ENCODE measurements around the gene CTSL.
"Not testable (repeated sequence)": the region's sequence is repeated elsewhere in the genome, so short reads cannot be mapped to it uniquely, and the experiment has no call there.

CTSL gene

GRCh38 chr9:87725356-87725899, 491 bp upstream of the CTSL start:
- no peak for DNase-seq

- DNase-seq: no peak
Measured at GRCh38 chr9:87729246-87729645, 3.3 kb downstream of the CTSL start.

GRCh38 chr9:87731321-87731720, 5.4 kb downstream of the CTSL start:
- DNase-seq: no peak

- no peak for DNase-seq
Measured at GRCh38 chr9:87732344-87732743, 6.4 kb downstream of the CTSL start.

- no peak for DNase-seq
Measured at GRCh38 chr9:87732756-87733155, 6.8 kb downstream of the CTSL start.

- DNase-seq: no peak
Measured at GRCh38 chr9:87733273-87734052, 7.5 kb downstream of the CTSL start.

- DNase-seq: no peak
Measured at GRCh38 chr9:87734106-87734505, 8.2 kb downstream of the CTSL start.

- DNase-seq: no peak
Measured at GRCh38 chr9:87739546-87739945, 13.6 kb downstream of the CTSL start.

- DNase-seq: no peak
Measured at GRCh38 chr9:87740209-87740608, 14.3 kb downstream of the CTSL start.

GRCh38 chr9:87741326-87741725, 15.4 kb downstream of the CTSL start:
- DNase-seq: no peak

GRCh38 chr9:87741891-87742290, 16.0 kb downstream of the CTSL start:
- no peak for DNase-seq

- DNase-seq: no peak
Measured at GRCh38 chr9:87742813-87743428, 17.0 kb downstream of the CTSL start.

- not testable (repeated sequence) for DNase-seq
Measured at GRCh38 chr9:87744247-87744646, 18.3 kb downstream of the CTSL start.

GRCh38 chr9:87746186-87746585, 20.3 kb downstream of the CTSL start:
- DNase-seq: no peak

- no peak for DNase-seq
Measured at GRCh38 chr9:87748881-87749280, 23.0 kb downstream of the CTSL start.

- no peak for DNase-seq
Measured at GRCh38 chr9:87749335-87750035, 23.6 kb downstream of the CTSL start.

- no peak for DNase-seq
Measured at GRCh38 chr9:87750726-87751125, 24.8 kb downstream of the CTSL start.

- no peak for DNase-seq
Measured at GRCh38 chr9:87751423-87751822, 25.5 kb downstream of the CTSL start.

- DNase-seq: no peak
Measured at GRCh38 chr9:87751868-87752267, 25.9 kb downstream of the CTSL start.

- DNase-seq: no peak
Measured at GRCh38 chr9:87753313-87753712, 27.4 kb downstream of the CTSL start.

- DNase-seq: not testable (repeated sequence)
Measured at GRCh38 chr9:87758330-87758729, 32.4 kb downstream of the CTSL start.

- DNase-seq: not testable (repeated sequence)
Measured at GRCh38 chr9:87759980-87760379, 34.1 kb downstream of the CTSL start.

GRCh38 chr9:87760529-87760928, 34.6 kb downstream of the CTSL start:
- no peak for DNase-seq

- DNase-seq: no peak
Measured at GRCh38 chr9:87763286-87763685, 37.4 kb downstream of the CTSL start.
